HG03520 (cell line): ENCODE data around the gene UNC45B.
"Not testable (repeated sequence)": the region's sequence is repeated elsewhere in the genome, so short reads cannot be mapped to it uniquely, and the experiment has no call there.

Experiments used
- ATAC-seq: cut with Tn5 transposase; IDR thresholded peaks from one replicate; pipeline ENCODE4 v1.9.1; 2021; ENCODE audit warnings: mild to moderate bottlenecking, moderate library complexity; ENCODE audit not compliant: unreplicated experiment

Gene UNC45B

GRCh38 chr17:35138218-35138617 lies 9.4 kb upstream of the UNC45B start:
- no peak for ATAC-seq

GRCh38 chr17:35141681-35142466 lies 5.7 kb upstream of the UNC45B start, which contains the start of gene NLE1:
Gene NLE1 (minus strand): TSS chr17:35142303. CDS start chr17:35142275, 28 bp downstream.
- ATAC-seq, result peak; percentile 73

GRCh38 chr17:35142467-35142796 lies 5.2 kb upstream of the UNC45B start:
- ATAC-seq, result no peak

GRCh38 chr17:35144840-35145239 lies 2.8 kb upstream of the UNC45B start:
- ATAC-seq, result no peak

GRCh38 chr17:35146214-35146833 lies 1.3 kb upstream of the UNC45B start:
- ATAC-seq, result no peak

GRCh38 chr17:35148144-35148543 lies 527 bp downstream of the UNC45B start:
- ATAC-seq, result no peak

- no peak for ATAC-seq
These were observed 2.3 kb downstream of the UNC45B start for GRCh38 chr17:35149941-35150340.

- not testable (repeated sequence) for ATAC-seq
These were observed 3.5 kb downstream of the UNC45B start for GRCh38 chr17:35151080-35151479.

GRCh38 chr17:35152421-35153140 lies 5.0 kb downstream of the UNC45B start:
- ATAC-seq, result no peak

- ATAC-seq, result no peak
These were observed 6.9 kb downstream of the UNC45B start for GRCh38 chr17:35154196-35155165.

- ATAC-seq, result no peak
These were observed 7.6 kb downstream of the UNC45B start for GRCh38 chr17:35155246-35155645.

- ATAC-seq, result no peak
These were observed 12.3 kb downstream of the UNC45B start for GRCh38 chr17:35159940-35160339.

- ATAC-seq, result no peak
These were observed 13.0 kb downstream of the UNC45B start for GRCh38 chr17:35160354-35161201.

GRCh38 chr17:35161281-35161761 lies 13.7 kb downstream of the UNC45B start:
- no peak for ATAC-seq

GRCh38 chr17:35162755-35163154 lies 15.1 kb downstream of the UNC45B start:
- no peak for ATAC-seq

GRCh38 chr17:35163886-35164285 lies 16.3 kb downstream of the UNC45B start:
- ATAC-seq, result no peak

- ATAC-seq, result no peak
These were observed 17.1 kb downstream of the UNC45B start for GRCh38 chr17:35164716-35165115.

GRCh38 chr17:35166526-35166925 lies 18.9 kb downstream of the UNC45B start:
- ATAC-seq, result no peak

- ATAC-seq, result no peak
These were observed 19.4 kb downstream of the UNC45B start for GRCh38 chr17:35167046-35167445.

- ATAC-seq, result no peak
These were observed 20.0 kb downstream of the UNC45B start for GRCh38 chr17:35167666-35168065.
